ENCODE results near the gene ABHD17A. TPM values are rescaled to one million over a fixed set of nuclear protein-coding genes. Genes with fewer than 3 reads are reported as not detected.

Gene ABHD17A
- total RNA-seq, 1 donor: 52.5 TPM

DNA sequence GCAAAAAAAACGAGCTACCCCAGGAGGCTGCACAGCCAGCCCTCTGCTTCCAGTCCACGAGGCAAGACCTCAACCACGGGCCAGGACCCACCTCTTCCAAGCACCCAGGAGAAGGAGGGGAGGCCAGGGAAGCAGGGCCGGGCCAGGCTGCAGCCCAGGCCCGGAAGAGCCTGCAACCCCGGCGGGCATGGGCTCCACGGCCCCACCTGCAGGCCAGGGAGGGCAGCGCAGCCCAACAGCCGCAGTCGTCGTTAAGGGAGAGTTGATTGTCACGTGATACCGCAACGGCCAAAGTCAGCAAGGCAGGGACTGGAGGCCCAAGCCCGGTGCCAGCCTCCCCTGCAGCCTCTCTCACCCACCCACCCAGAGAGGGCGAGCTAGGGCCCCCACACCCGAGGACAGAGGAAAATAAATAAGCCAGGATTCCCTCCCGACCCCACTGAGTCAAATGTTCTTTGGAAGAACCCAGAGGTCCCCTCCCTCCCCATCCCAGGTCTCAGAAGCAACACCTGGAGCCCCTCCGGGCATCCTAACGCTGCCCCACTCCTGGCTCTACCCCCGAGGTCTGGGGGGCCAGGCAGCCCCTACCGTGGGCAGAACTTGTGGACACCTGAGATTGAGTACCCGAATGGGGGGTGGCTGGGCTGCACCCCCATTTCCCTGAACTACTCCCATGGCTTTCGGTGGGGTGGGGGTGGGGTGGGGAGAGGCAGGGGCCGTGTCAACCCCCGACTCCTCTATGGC lies 31.8 kb downstream of the ABHD17A start:
- peak; percentile 100 for DNase-seq (ENCODE audit: insufficient read length, low spot score, missing footprints)
- Histone ChIP-seq H3K9me3 (ENCODE audit: low read depth, low read length) (no peaks in the 10 kb centered on the region), H3K4me1 (ENCODE audit: insufficient read depth, low read length) (peaks cover 18% of the 10 kb centered on the region), H3K27me3 (ENCODE audit: insufficient read depth, low read length) (no peaks in the 10 kb centered on the region), H3K36me3 (ENCODE audit: insufficient read depth, low read length) (peaks cover 2% of the 10 kb centered on the region), H3K79me2 (ENCODE audit: insufficient read depth, low read length) (peaks cover 83% of the 10 kb centered on the region), H4K20me1 (ENCODE audit: insufficient read depth, low read length) (peaks cover 57% of the 10 kb centered on the region), H3K4me3 (ENCODE audit: insufficient read depth, low read length) (no peak overlapping the region), H3K27ac (ENCODE audit: low read depth, low read length) (no peak overlapping the region), H3K4me2 (ENCODE audit: insufficient read depth, low read length) (no peak overlapping the region), H2AFZ (ENCODE audit: low read length) (no peak overlapping the region)
- TF ChIP-seq, protein P1, sequence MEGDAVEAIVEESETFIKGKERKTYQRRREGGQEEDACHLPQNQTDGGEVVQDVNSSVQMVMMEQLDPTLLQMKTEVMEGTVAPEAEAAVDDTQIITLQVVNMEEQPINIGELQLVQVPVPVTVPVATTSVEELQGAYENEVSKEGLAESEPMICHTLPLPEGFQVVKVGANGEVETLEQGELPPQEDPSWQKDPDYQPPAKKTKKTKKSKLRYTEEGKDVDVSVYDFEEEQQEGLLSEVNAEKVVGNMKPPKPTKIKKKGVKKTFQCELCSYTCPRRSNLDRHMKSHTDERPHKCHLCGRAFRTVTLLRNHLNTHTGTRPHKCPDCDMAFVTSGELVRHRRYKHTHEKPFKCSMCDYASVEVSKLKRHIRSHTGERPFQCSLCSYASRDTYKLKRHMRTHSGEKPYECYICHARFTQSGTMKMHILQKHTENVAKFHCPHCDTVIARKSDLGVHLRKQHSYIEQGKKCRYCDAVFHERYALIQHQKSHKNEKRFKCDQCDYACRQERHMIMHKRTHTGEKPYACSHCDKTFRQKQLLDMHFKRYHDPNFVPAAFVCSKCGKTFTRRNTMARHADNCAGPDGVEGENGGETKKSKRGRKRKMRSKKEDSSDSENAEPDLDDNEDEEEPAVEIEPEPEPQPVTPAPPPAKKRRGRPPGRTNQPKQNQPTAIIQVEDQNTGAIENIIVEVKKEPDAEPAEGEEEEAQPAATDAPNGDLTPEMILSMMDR (IDR thresholded peaks at IDR 0.05; ENCODE audit: extremely low read depth, low read depth, low read length): peak; percentile 79

DNA sequence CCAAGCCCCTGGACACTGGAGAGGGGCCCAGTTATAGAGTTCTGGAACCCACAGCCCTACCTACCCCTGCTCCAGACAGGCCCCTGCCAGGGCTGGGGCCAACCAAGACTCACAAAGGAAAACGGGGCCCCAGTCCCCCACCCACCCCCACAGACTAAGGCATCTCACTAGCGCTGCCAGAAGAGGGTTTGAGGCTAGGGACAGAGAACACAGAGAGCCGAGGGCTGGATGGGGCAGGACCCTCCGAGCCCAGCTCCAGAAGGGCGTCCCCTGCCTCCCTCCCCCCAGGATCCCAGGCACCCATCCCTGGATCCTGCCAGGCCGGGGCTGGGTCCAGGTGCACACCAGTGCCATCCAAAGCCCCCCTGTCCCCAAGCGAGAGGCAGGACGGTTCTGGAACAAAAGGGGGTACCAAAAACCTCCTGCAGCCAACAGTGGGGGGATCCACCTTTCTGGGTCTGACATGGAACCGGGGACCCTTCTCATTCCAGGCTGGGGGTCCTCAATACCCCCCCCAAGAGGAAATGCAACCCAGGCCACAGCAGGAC lies 32.6 kb downstream of the ABHD17A start:
- no peaks in the 10 kb centered on the region for H3K27me3 ChIP-seq (ENCODE audit: insufficient read depth, low read length)
- DNase-seq (ENCODE audit: insufficient read length, low spot score, missing footprints): no peak
- peaks cover 51% of the 10 kb centered on the region for H4K20me1 ChIP-seq (ENCODE audit: insufficient read depth, low read length)
- TF ChIP-seq, protein P1 (IDR thresholded peaks at IDR 0.05; ENCODE audit: extremely low read depth, low read depth, low read length): no peak
- peaks cover 15% of the 10 kb centered on the region for H3K4me1 ChIP-seq (ENCODE audit: insufficient read depth, low read length)
- no peak overlapping the region for H3K27ac ChIP-seq (ENCODE audit: low read depth, low read length)
- no peaks in the 10 kb centered on the region for H3K9me3 ChIP-seq (ENCODE audit: low read depth, low read length)
- H3K36me3 ChIP-seq (ENCODE audit: insufficient read depth, low read length): peaks cover 2% of the 10 kb centered on the region
- no peak overlapping the region for H3K4me3 ChIP-seq (ENCODE audit: insufficient read depth, low read length)
- no peak overlapping the region for H2AFZ ChIP-seq (ENCODE audit: low read length)
- H3K79me2 ChIP-seq (ENCODE audit: insufficient read depth, low read length): peaks cover 81% of the 10 kb centered on the region
- H3K4me2 ChIP-seq (ENCODE audit: insufficient read depth, low read length): no peak overlapping the region

DNA sequence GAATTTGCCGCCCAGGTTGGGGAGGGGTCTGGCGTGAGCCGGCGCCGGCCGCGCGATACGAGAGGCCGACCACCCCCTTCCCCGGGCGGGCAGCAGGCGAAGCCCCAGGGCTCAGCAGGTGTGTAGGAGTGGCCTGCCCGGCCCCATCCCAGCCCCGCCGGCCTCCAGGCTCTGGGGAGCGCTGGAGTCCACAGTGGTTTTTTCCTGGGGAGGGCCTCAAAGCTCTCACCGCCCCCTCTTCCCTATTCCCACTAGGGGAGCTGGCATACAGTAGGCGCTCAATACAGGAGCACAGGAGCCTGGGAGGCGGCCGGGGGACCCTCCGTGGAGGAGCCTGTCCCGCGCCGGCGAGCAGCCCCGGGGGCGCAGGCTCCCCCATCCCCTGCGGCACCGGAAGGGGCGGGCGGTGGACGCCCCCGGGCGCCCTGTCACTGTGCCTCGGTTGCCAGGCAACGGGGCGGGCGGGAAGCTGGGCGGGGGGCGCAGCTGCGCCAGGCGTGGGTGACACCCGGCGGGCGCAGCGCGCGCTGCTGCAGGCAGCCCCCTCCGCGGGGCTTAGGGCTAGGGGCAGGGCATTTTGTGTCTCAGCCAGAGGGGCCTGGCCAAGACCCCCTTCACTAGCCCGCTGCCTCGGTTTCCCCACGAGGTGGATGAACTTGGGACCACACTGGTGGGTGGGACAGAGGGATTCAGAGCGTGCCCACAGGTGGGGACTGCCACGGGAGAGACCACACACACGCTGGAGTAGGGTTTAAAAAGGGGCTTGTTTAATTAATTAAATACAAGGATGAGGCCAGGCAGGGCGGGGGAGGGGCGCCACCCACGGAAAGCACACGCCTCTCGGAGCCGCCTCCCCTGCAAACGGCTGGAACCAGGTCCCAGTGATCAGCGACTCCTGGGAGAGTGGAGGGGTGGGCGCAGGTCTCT lies 33.4 kb downstream of the ABHD17A start:
- H4K20me1 ChIP-seq (ENCODE audit: insufficient read depth, low read length): peaks cover 55% of the 10 kb centered on the region
- peaks cover 81% of the 10 kb centered on the region for H3K79me2 ChIP-seq (ENCODE audit: insufficient read depth, low read length)
- no peaks in the 10 kb centered on the region for H3K27me3 ChIP-seq (ENCODE audit: insufficient read depth, low read length)
- H3K9me3 ChIP-seq (ENCODE audit: low read depth, low read length): no peaks in the 10 kb centered on the region
- H3K36me3 ChIP-seq (ENCODE audit: insufficient read depth, low read length): peaks cover 2% of the 10 kb centered on the region
- no peak for DNase-seq (ENCODE audit: insufficient read length, low spot score, missing footprints)
- no peak overlapping the region for H3K27ac ChIP-seq (ENCODE audit: low read depth, low read length)
- TF ChIP-seq, protein P1 (IDR thresholded peaks at IDR 0.05; ENCODE audit: extremely low read depth, low read depth, low read length): no peak
- no peak overlapping the region for H2AFZ ChIP-seq (ENCODE audit: low read length)
- H3K4me2 ChIP-seq (ENCODE audit: insufficient read depth, low read length): no peak overlapping the region
- H3K4me3 ChIP-seq (ENCODE audit: insufficient read depth, low read length): no peak overlapping the region
- H3K4me1 ChIP-seq (ENCODE audit: insufficient read depth, low read length): peaks cover 18% of the 10 kb centered on the region

Measured in osteoblast (primary cell).